Trophoblast cell (in vitro differentiated cells and primary cell): Measurements from ENCODE around the gene MRPS12.
"Not testable (repeated sequence)": the region's sequence is repeated elsewhere in the genome, so short reads cannot be mapped to it uniquely, and the experiment has no call there.

Experiments used
- DNase-seq, 2 donors: peaks; one replicate each; pipeline ENCODE4 v3.0.0-alpha.2; 2016
- H2AFZ ChIP-seq: 2 replicates; pipeline ENCODE4 v1.6.1; 2013; ENCODE audit warnings: low read length, moderate library complexity, mild to moderate bottlenecking; ENCODE audit not compliant: insufficient read depth, poor library complexity
- H2AK5ac ChIP-seq: 2 replicates; pipeline ENCODE4 v1.6.1; 2013; ENCODE audit warnings: mild to moderate bottlenecking, low read length
- H2BK120ac ChIP-seq: 2 replicates; pipeline ENCODE4 v1.6.1; 2013; ENCODE audit warnings: low read length, mild to moderate bottlenecking, moderate library complexity; ENCODE audit not compliant: insufficient read depth, poor library complexity
- H2BK12ac ChIP-seq: 2 replicates; pipeline ENCODE4 v1.6.1; 2013; ENCODE audit warnings: mild to moderate bottlenecking, low read length, moderate library complexity
- H2BK5ac ChIP-seq: 2 replicates; pipeline ENCODE4 v1.6.1; 2013; ENCODE audit warnings: low read length, low read depth, moderate library complexity, mild to moderate bottlenecking; ENCODE audit not compliant: poor library complexity
- H3K14ac ChIP-seq: 2 replicates; pipeline ENCODE4 v1.6.1; 2013; ENCODE audit warnings: mild to moderate bottlenecking, low read length
- H3K18ac ChIP-seq: 2 replicates; pipeline ENCODE4 v1.6.1; 2013; ENCODE audit warnings: mild to moderate bottlenecking, low read length
- H3K23ac ChIP-seq: 2 replicates; pipeline ENCODE4 v1.6.1; 2013; ENCODE audit warnings: low read length
- H3K27ac ChIP-seq: 2 replicates; pipeline ENCODE4 v1.5.1; 2013; ENCODE audit warnings: low read depth, mild to moderate bottlenecking, inconsistent platforms, low read length, moderate library complexity
- H3K27me3 ChIP-seq: 2 replicates; pipeline ENCODE4 v1.6.1; 2013; ENCODE audit warnings: inconsistent platforms, mild to moderate bottlenecking, low read length, moderate library complexity; ENCODE audit not compliant: insufficient read depth
- H3K36me3 ChIP-seq, 2 experiments: 1 replicate in 1 of 2; 2 replicates in 1 of 2; pipeline ENCODE4 v1.6.1; 2013; ENCODE audit warnings: low read length in 2 of 2, mild to moderate bottlenecking in 2 of 2, moderate library complexity in 1 of 2; ENCODE audit not compliant: insufficient read depth in 2 of 2, control insufficient read depth in 1 of 2
- H3K4ac ChIP-seq: 2 replicates; pipeline ENCODE4 v1.6.1; 2013; ENCODE audit warnings: low read depth, mild to moderate bottlenecking, low read length, moderate library complexity
- H3K4me1 ChIP-seq, 2 experiments: 1 replicate in 1 of 2; 2 replicates in 1 of 2; pipeline ENCODE4 v1.6.1; 2013; ENCODE audit warnings: low read length in 2 of 2, mild to moderate bottlenecking in 2 of 2, moderate library complexity in 1 of 2; ENCODE audit not compliant: insufficient read depth in 2 of 2, control insufficient read depth in 1 of 2
- H3K4me2 ChIP-seq: 2 replicates; pipeline ENCODE4 v1.6.1; 2013; ENCODE audit warnings: inconsistent platforms, mild to moderate bottlenecking, low read length, moderate library complexity
- H3K4me3 ChIP-seq: 2 replicates; pipeline ENCODE4 v1.5.1; 2013; ENCODE audit warnings: mild to moderate bottlenecking, low read depth, low read length, inconsistent platforms
- H3K79me1 ChIP-seq: one replicate; pipeline ENCODE4 v1.6.1; 2013; ENCODE audit warnings: low read length
- H3K79me2 ChIP-seq: 2 replicates; pipeline ENCODE4 v1.6.1; 2013; ENCODE audit warnings: low read length, mild to moderate bottlenecking; ENCODE audit not compliant: control insufficient read depth, insufficient read depth, poor library complexity
- H3K9ac ChIP-seq: 2 replicates; pipeline ENCODE4 v1.6.1; 2013; ENCODE audit warnings: mild to moderate bottlenecking, low read length
- H3K9me3 ChIP-seq: 2 replicates; pipeline ENCODE4 v1.6.1; 2013; ENCODE audit warnings: low read depth, mild to moderate bottlenecking, control low read depth, inconsistent platforms, low read length; ENCODE audit not compliant: insufficient read depth
- H4K12ac ChIP-seq: 2 replicates; pipeline ENCODE4 v1.6.1; 2013; ENCODE audit warnings: low read depth, mild to moderate bottlenecking, low read length, moderate library complexity
- H4K8ac ChIP-seq: 2 replicates; pipeline ENCODE4 v1.6.1; 2013; ENCODE audit warnings: low read depth, mild to moderate bottlenecking, low read length, moderate library complexity
- H4K91ac ChIP-seq: one replicate; pipeline ENCODE4 v1.6.1; 2013; ENCODE audit warnings: low read depth, mild to moderate bottlenecking, low read length, moderate library complexity
- WGBS: extraction: QIAGEN DNeasy Blood & Tissue Kit; methylation state at CpG from one replicate; pipeline ENCODE4 v1.1.7; 2013; ENCODE audit warnings: missing lambda C conversion rate; ENCODE audit not compliant: insufficient read length, insufficient coverage; ENCODE audit errors: extremely low coverage; 5-methylcytosine and 5-hydroxymethylcytosine counted together

Gene MRPS12

DNA sequence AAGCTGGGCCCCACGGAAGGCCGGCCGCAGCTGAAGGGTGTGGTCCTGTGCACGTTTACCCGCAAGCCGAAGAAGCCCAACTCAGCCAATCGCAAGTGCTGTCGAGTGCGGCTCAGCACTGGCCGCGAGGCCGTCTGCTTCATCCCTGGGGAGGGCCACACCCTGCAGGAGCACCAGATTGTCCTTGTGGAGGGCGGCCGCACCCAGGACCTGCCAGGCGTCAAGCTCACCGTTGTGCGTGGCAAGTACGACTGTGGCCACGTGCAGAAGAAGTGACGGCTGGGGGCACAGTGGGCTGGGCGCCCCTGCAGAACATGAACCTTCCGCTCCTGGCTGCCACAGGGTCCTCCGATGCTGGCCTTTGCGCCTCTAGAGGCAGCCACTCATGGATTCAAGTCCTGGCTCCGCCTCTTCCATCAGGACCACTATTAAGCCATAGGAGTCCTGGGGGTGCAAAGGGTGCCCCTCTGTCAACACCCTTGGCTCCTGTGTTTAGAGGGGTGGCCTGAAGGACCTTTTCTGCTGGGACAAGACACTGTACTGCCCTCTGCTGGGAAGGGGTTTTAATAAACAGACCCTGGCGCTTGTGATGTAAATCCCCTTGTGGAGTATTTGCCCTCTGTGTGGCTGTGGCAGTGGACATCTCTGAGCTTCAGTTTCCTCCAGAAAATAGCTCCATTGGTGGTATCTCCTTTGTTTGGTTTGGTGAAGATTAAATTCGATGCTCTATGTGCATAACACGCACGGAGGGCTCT lies 1.9 kb downstream of the MRPS12 start:
- Histone ChIP-seq H3K4ac (no peak overlapping the region), H4K12ac (no peak overlapping the region), H2BK120ac (no peak overlapping the region), H3K9ac (no peak overlapping the region), H3K9me3 (peaks cover 9% of the 10 kb centered on the region), H2AK5ac (no peak overlapping the region), H3K14ac (no peak overlapping the region), H3K36me3 (peaks cover 14 to 16% of the 10 kb centered on the region in 2 experiments), H3K79me2 (peaks cover 10% of the 10 kb centered on the region), H3K4me1 (peaks cover 7 to 11% of the 10 kb centered on the region in 2 experiments), H3K23ac (no peak overlapping the region), H2BK5ac (no peak overlapping the region), H3K4me3 (no peak overlapping the region), H3K79me1 (peaks cover 8% of the 10 kb centered on the region), H2BK12ac (no peak overlapping the region), H3K27me3 (no peaks in the 10 kb centered on the region), H3K4me2 (no peak overlapping the region), H2AFZ (no peak overlapping the region), H4K91ac (no peak overlapping the region), H3K27ac (no peak overlapping the region), H4K8ac (no peak overlapping the region), H3K18ac (peak overlapping the region; percentile 3)
- WGBS: no CpG with 5 or more reads among the region's 29 CpGs
- DNase-seq: peak; percentile 17 to 19

DNA sequence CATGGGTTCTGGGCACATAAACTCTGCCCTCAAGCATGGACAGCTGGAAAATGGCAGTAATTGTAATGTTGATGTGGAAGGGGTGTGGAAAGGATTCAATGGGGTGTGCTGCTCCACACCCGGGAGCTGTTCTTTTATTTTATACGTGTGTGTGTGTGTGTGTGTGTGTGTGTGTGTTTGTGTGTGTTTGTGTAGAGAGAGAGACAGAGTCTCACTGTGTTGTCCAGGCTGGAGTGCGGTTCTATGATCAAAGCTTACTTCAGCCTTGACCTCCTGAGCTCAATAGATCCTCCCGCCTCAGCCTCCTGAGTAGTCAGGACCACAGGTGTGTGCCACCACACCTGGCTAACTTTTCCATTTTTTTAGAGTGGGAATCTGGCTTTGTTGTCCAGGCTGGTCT lies 2.8 kb downstream of the MRPS12 start:
- DNase-seq: no peak
- no peak overlapping the region for H2BK5ac ChIP-seq
- peaks cover 14 to 16% of the 10 kb centered on the region in 2 experiments for H3K36me3 ChIP-seq
- peaks cover 8% of the 10 kb centered on the region for H3K79me1 ChIP-seq
- H2BK120ac ChIP-seq: no peak overlapping the region
- no peak overlapping the region for H4K12ac ChIP-seq
- H2BK12ac ChIP-seq: no peak overlapping the region
- H3K23ac ChIP-seq: no peak overlapping the region
- H3K27me3 ChIP-seq: no peaks in the 10 kb centered on the region
- no peak overlapping the region for H4K8ac ChIP-seq
- H3K18ac ChIP-seq: no peak overlapping the region
- WGBS: no CpG with 5 or more reads among the region's 4 CpGs
- H2AK5ac ChIP-seq: no peak overlapping the region
- H4K91ac ChIP-seq: no peak overlapping the region
- peaks cover 9% of the 10 kb centered on the region for H3K9me3 ChIP-seq
- no peak overlapping the region for H3K14ac ChIP-seq
- no peak overlapping the region for H2AFZ ChIP-seq
- H3K4me2 ChIP-seq: no peak overlapping the region
- H3K79me2 ChIP-seq: peaks cover 10% of the 10 kb centered on the region
- H3K4me3 ChIP-seq: no peak overlapping the region
- no peak overlapping the region for H3K4ac ChIP-seq
- H3K4me1 ChIP-seq: peaks cover 7 to 11% of the 10 kb centered on the region in 2 experiments
- H3K9ac ChIP-seq: no peak overlapping the region
- no peak overlapping the region for H3K27ac ChIP-seq

DNA sequence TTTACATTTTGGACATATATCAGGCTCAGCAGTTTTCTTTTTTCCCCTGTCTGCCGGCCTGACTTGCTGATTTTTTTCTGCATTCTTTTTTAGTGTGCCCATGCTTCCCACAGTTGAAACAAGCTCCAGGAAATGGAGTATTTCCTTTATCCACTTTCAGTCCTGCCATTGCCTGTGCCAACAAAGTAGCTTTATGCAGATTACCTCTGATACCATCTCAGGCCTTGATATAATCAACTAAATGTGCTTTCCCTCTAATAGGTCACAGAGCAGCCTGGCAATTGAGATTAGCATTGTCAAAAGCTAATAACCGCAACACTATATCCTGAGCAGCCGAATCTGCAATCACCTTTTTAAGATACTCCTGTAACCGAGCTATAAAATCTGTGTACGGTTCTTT lies 9.2 kb downstream of the MRPS12 start:
- H3K23ac ChIP-seq: no peak overlapping the region
- H3K9me3 ChIP-seq: peaks cover 3% of the 10 kb centered on the region
- H3K4ac ChIP-seq: no peak overlapping the region
- no peaks in the 10 kb centered on the region for H3K4me1 ChIP-seq
- H2AFZ ChIP-seq: no peak overlapping the region
- no peaks in the 10 kb centered on the region for H3K79me2 ChIP-seq
- H3K14ac ChIP-seq: no peak overlapping the region
- H3K27me3 ChIP-seq: no peaks in the 10 kb centered on the region
- no peak overlapping the region for H3K27ac ChIP-seq
- H2BK12ac ChIP-seq: no peak overlapping the region
- no peak for DNase-seq
- H4K12ac ChIP-seq: no peak overlapping the region
- no peak overlapping the region for H3K9ac ChIP-seq
- H3K36me3 ChIP-seq: no peaks in the 10 kb centered on the region
- H2BK120ac ChIP-seq: no peak overlapping the region
- no peak overlapping the region for H4K8ac ChIP-seq
- no peak overlapping the region for H2AK5ac ChIP-seq
- H3K79me1 ChIP-seq: no peaks in the 10 kb centered on the region
- no peak overlapping the region for H3K4me3 ChIP-seq
- no peak overlapping the region for H2BK5ac ChIP-seq
- H3K18ac ChIP-seq: no peak overlapping the region
- H3K4me2 ChIP-seq: no peak overlapping the region
- no CpG with 5 or more reads among the region's 5 CpGs for WGBS
- no peak overlapping the region for H4K91ac ChIP-seq

DNA sequence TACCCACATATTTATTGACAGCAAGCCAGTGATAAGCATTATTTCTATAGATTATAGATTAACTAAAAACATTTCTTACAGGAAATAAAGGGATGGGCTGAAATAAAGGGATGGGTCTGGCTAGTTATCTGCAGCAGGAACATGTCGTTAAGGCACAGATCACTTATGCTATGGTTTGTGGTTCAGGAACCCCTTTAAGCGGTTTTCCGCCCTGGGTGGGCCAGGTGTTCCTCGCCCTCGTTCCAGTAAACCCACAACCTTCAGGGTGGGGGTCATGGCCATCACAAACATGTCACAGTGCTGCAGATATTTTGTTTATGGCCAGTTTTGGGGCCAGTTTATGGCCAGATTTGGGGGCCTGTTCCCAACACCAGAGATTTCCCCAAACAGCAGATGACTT lies 10.7 kb downstream of the MRPS12 start:
- not testable (repeated sequence) for H4K8ac ChIP-seq, DNase-seq, H3K14ac ChIP-seq, H3K36me3 ChIP-seq, H2BK5ac ChIP-seq, H2BK120ac ChIP-seq, H3K79me2 ChIP-seq, H3K9ac ChIP-seq, H2AK5ac ChIP-seq, H4K12ac ChIP-seq, H3K27me3 ChIP-seq, H3K9me3 ChIP-seq, H3K79me1 ChIP-seq, H3K23ac ChIP-seq, H4K91ac ChIP-seq, H3K4me1 ChIP-seq, H3K27ac ChIP-seq, H3K18ac ChIP-seq, H2AFZ ChIP-seq, H3K4me2 ChIP-seq, H2BK12ac ChIP-seq, H3K4ac ChIP-seq, H3K4me3 ChIP-seq
- no CpG with 5 or more reads among the region's 5 CpGs for WGBS
